Thyroid gland (tissue), 4 donors: Measurements from ENCODE around the gene TSC22D1.

Experiments
- CTCF ChIP-seq, 6 experiments: fragments of 200-600 bp in 3 of 6; fragments of 450-650 bp in 3 of 6; sonication (generic) in 3 of 6; IDR thresholded peaks; one replicate each; pipeline ENCODE4 v1.5.1; 2016 to 2019; ENCODE audit warnings: antibody characterized with exemption in 6 of 6, mild to moderate bottlenecking in 2 of 6, inconsistent platforms in 1 of 6, moderate library complexity in 1 of 6
- POLR2A ChIP-seq, 2 donors: fragments of 450-650 bp; IDR thresholded peaks; one replicate each; pipeline ENCODE4 v1.6.1; 2017; ENCODE audit warnings: antibody characterized with exemption in 2 of 2, mild to moderate bottlenecking in 2 of 2, moderate library complexity in 1 of 2

GRCh38 chr13:44434766-44435141 lies 141.4 kb downstream of the TSC22D1 start:
- no peak for TF ChIP-seq CTCF (IDR thresholded peaks at IDR 0.05)
- no peak for TF ChIP-seq POLR2A (IDR thresholded peaks at IDR 0.05)
